ENCODE measurements around the gene HAGHL.

DNA sequence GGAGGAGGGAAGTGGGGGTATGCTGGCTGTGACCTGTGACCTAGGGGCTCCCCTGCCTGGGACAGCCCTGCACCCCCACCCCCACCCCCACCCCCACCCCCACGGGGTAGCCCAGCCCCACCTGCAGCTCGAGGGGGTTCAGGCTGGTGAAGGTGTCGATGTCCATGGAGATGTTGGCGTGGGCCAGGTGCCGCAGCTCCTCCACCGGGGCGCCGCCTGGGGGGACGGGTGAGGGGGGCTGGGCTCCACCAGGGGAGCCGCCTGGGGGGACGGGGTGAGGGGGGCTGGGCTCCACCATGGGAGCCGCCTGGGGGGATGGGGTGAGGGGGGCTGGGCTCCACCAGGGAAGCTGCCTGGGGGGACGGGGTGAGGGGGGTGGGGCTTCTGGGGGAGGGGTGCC, 43.5 kb downstream of the HAGHL start:
- TF ChIP-seq POLR2A (IDR thresholded peaks at IDR 0.05; ENCODE audit: low read depth, low read length) (no peak), TAF1 (IDR thresholded peaks at IDR 0.05; ENCODE audit: low read depth, low read length) (no peak), POLR2AphosphoS5 (IDR thresholded peaks at IDR 0.05; ENCODE audit: low read depth, low read length) (no peak)

All from GM12891 (cell line).